LNCAP (cell line): Measurements from ENCODE around the gene CSKMT.

ENCODE experiments used
- TF ChIP-seq, protein P1 (sequence below): fragments of 450-650 bp; IDR thresholded peaks from 2 replicates; pipeline ENCODE4 v1.5.1; 2017; ENCODE audit warnings: mild to moderate bottlenecking

The CSKMT gene

DNA sequence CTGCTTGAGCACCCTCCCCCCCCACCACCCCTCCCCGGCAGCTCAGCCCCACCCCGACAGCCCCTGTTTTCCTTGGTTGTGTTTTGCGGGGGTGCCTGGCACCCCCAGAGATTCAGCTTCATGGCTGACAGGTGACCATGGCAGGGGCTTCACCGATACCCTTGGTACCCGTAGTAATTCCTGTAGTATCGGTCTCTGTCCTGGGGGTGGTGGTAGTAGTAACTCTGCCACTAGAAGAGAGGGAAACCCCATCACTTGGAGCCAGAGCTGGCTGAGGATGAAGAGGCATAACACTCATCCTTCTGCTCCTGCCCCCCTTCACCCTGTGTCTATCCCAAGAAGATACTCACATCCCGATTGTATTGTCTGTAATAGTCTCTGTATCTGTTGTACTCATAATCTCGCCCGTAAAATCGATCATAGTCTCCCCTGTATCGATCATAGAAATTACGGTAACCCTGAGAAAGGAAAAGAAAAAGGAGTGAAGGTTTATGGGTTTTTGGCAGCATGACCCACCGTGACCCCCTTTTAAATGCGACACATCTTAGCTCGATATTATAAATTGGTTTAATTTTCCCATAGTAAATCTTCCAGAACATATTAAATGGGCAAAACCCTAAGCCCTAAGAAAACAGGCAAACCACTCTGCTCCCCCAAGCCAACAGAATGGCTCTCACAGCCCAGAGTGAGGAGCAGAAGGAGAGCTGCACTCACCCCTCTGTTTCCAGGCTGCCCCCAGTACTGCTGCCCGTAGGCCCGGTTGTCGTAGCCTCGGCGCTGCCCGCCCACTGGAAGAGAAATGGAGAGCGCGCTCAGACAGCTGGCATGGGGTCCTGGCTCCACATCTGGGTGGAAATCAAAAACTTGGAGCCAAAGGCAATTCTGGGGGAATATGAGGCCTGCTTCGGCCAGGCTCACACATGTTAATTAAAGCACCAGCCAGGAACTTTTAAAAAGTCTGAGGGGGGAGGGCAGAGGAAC lies 50.3 kb downstream of the CSKMT start:
- TF ChIP-seq, protein P1, sequence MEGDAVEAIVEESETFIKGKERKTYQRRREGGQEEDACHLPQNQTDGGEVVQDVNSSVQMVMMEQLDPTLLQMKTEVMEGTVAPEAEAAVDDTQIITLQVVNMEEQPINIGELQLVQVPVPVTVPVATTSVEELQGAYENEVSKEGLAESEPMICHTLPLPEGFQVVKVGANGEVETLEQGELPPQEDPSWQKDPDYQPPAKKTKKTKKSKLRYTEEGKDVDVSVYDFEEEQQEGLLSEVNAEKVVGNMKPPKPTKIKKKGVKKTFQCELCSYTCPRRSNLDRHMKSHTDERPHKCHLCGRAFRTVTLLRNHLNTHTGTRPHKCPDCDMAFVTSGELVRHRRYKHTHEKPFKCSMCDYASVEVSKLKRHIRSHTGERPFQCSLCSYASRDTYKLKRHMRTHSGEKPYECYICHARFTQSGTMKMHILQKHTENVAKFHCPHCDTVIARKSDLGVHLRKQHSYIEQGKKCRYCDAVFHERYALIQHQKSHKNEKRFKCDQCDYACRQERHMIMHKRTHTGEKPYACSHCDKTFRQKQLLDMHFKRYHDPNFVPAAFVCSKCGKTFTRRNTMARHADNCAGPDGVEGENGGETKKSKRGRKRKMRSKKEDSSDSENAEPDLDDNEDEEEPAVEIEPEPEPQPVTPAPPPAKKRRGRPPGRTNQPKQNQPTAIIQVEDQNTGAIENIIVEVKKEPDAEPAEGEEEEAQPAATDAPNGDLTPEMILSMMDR: no peak

DNA sequence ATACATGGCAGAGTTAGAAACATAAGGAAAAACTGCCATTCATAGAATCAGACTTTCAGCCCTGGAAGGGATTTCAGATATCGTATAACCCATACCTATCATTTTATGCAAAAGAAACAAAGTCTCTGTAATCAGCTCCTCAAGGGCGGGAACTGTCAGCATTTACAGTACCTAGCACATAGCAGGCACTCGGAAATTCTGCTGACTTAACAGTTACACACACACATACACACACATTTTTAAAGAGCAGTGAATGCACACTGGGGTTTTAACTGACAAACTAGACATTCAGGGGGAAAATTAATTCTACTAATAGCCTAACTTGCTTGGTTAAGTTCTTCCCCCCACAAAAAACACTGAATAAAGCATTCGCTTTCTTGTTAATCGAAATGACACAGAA lies 51.1 kb downstream of the CSKMT start:
- TF ChIP-seq, protein P1: no peak

DNA sequence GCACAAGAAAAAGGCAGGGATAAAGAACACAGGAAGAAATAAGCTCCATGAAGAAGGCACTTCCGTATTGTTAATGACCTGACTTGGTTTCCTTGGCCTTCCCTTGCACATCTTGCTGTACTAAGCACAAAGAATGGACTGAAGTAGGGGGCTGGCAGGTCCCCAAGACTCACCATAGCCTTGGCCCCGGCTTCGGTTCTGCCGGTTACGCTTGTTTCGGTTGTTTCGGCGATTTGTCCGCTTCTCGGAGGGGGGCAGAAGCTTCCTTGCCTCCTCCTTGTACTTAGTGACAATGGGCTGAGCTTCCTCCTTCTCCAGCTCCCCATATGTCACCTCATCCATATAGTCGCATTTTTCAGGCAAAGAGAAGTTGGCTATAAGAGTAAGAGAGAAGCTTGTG lies 51.7 kb downstream of the CSKMT start:
- TF ChIP-seq, protein P1: no peak
